ENCODE data around the gene CAPN12. TPM values are rescaled to one million over a fixed set of nuclear protein-coding genes. Genes with fewer than 3 reads are reported as not detected.
A peak's percentile ranks its signal among the peaks of the same experiment; 100 is the strongest.

Gene CAPN12
- total RNA-seq, 4 donors from 2014 or later, result 5.8 to 56.8 (median 6.4) TPM

GRCh38 chr19:38733241-38733492, 11.1 kb downstream of the CAPN12 start:
- Histone ChIP-seq H3K27me3 (no peaks in the 10 kb centered on the region), H3K4me3 (no peak overlapping the region), H3K9me3 (no peaks in the 10 kb centered on the region), H3K27ac (peak overlapping the region; percentile 71 to 87 (median 78)), H3K4me1 (peaks cover 3 to 73% (median 18%) of the 10 kb centered on the region in 4 donors), H3K36me3 (peaks cover 0 to 33% (median 0%) of the 10 kb centered on the region in 3 donors)
- DNase-seq, result no peak
- TF ChIP-seq CTCF (IDR thresholded peaks at IDR 0.05) (no peak), POLR2A (IDR thresholded peaks at IDR 0.05) (no peak)

GRCh38 chr19:38731654-38732301, 12.5 kb downstream of the CAPN12 start:
- Histone ChIP-seq H3K27me3 (no peaks in the 10 kb centered on the region), H3K9me3 (no peaks in the 10 kb centered on the region), H3K4me1 (peaks cover 3 to 76% (median 16%) of the 10 kb centered on the region in 4 donors), H3K27ac (peak overlapping the region; percentile 71 to 87 (median 78)), H3K4me3 (no peak overlapping the region), H3K36me3 (peaks cover 0 to 47% (median 0%) of the 10 kb centered on the region in 3 donors)
- TF ChIP-seq POLR2A (IDR thresholded peaks at IDR 0.05), result no peak
- peak in 1 of 6 experiments; percentile 8 for TF ChIP-seq CTCF (IDR thresholded peaks at IDR 0.05)
- peak in 2 of 3 donors; percentile 74 to 75 for DNase-seq

- peak overlapping the region in 3 of 4 donors; percentile 71 to 87 (median 72) for H3K27ac ChIP-seq
- no peaks in the 10 kb centered on the region for H3K9me3 ChIP-seq
- no peaks in the 10 kb centered on the region for H3K27me3 ChIP-seq
- H3K36me3 ChIP-seq, result peaks cover 0 to 55% (median 0%) of the 10 kb centered on the region in 3 donors
- DNase-seq, result peak in 2 of 3 donors; percentile 49 to 53
- peaks cover 0 to 67% (median 11%) of the 10 kb centered on the region in 4 donors for H3K4me1 ChIP-seq
- TF ChIP-seq CTCF (IDR thresholded peaks at IDR 0.05), result no peak
- peak in 1 of 2 donors; percentile 13 for TF ChIP-seq POLR2A (IDR thresholded peaks at IDR 0.05)
- H3K4me3 ChIP-seq, result no peak overlapping the region
Measured at GRCh38 chr19:38730731-38731589, 13.3 kb downstream of the CAPN12 start.

- peaks cover 0 to 67% (median 11%) of the 10 kb centered on the region in 4 donors for H3K4me1 ChIP-seq
- TF ChIP-seq POLR2A (IDR thresholded peaks at IDR 0.05), result no peak
- no peak for TF ChIP-seq CTCF (IDR thresholded peaks at IDR 0.05)
- H3K36me3 ChIP-seq, result peaks cover 0 to 61% (median 0%) of the 10 kb centered on the region in 3 donors
- peak overlapping the region in 2 of 4 donors; percentile 72 to 87 for H3K27ac ChIP-seq
- H3K27me3 ChIP-seq, result no peaks in the 10 kb centered on the region
- no peaks in the 10 kb centered on the region for H3K9me3 ChIP-seq
- no peak for DNase-seq
- H3K4me3 ChIP-seq, result no peak overlapping the region
Measured at GRCh38 chr19:38730470-38730730, 13.9 kb downstream of the CAPN12 start.

- no peaks in the 10 kb centered on the region for H3K27me3 ChIP-seq
- no peaks in the 10 kb centered on the region for H3K9me3 ChIP-seq
- peak; percentile 82 to 90 (median 83) for DNase-seq
- H3K36me3 ChIP-seq, result peaks cover 0 to 66% (median 0%) of the 10 kb centered on the region in 3 donors
- no peak overlapping the region for H3K4me3 ChIP-seq
- peak overlapping the region in 3 of 4 donors; percentile 8 to 51 (median 35) for H3K27ac ChIP-seq
- peaks cover 0 to 63% (median 9%) of the 10 kb centered on the region in 4 donors for H3K4me1 ChIP-seq
- peak; percentile 51 to 83 (median 76) for TF ChIP-seq CTCF (IDR thresholded peaks at IDR 0.05)
- TF ChIP-seq POLR2A (IDR thresholded peaks at IDR 0.05), result no peak
Measured at GRCh38 chr19:38729653-38730469, 14.4 kb downstream of the CAPN12 start.
